Stomach (tissue), 9 donors: ENCODE data around the gene TEX2. TPM values are rescaled to one million over a fixed set of nuclear protein-coding genes. Genes with fewer than 3 reads are reported as not detected.
"Not testable (repeated sequence)": the region's sequence is repeated elsewhere in the genome, so short reads cannot be mapped to it uniquely, and the experiment has no call there.

ENCODE experiments used
- DNase-seq, 2 donors: peaks; one replicate each; pipeline versions ENCODE4 v3.0.0 to v3.0.0-alpha.2; 2013 to 2019
- H3K27ac ChIP-seq, 5 donors: fragments of 200-600 bp in 4 of 5; sonication (generic) in 4 of 5; one replicate each; pipeline ENCODE4 v1.5.1; 2013 to 2019; ENCODE audit warnings: mild to moderate bottlenecking in 1 of 5, moderate library complexity in 1 of 5
- H3K27me3 ChIP-seq, 3 donors: fragments of 200-600 bp; sonication (generic); one replicate each; pipeline ENCODE4 v1.5.1; 2017 to 2019; ENCODE audit warnings: mixed run types in 1 of 3
- H3K36me3 ChIP-seq, 4 donors: fragments of 200-600 bp; sonication (generic); 1 replicate in 3 of 4; 2 replicates in 1 of 4; pipeline ENCODE4 v1.5.1; 2016 to 2019
- H3K4me1 ChIP-seq, 4 donors: fragments of 200-600 bp; sonication (generic); one replicate each; pipeline ENCODE4 v1.5.1; 2016 to 2019
- H3K4me3 ChIP-seq, 4 donors: fragments of 200-600 bp; sonication (generic) in 3 of 4; one replicate each; pipeline ENCODE4 v1.5.1; 2016 to 2019; ENCODE audit warnings: mild to moderate bottlenecking in 1 of 4
- H3K9me3 ChIP-seq, 4 donors: fragments of 200-600 bp; sonication (generic); one replicate each; pipeline ENCODE4 v1.5.1; 2016 to 2019
- EP300 ChIP-seq: sonication (generic); formaldehyde crosslinking; IDR thresholded peaks from one replicate; pipeline ENCODE4 v1.6.1; 2017; ENCODE audit warnings: antibody characterized with exemption
- POLR2A ChIP-seq, 4 donors: fragments of 450-650 bp; IDR thresholded peaks; one replicate each; pipeline ENCODE4 v1.6.1; 2016; ENCODE audit warnings: antibody characterized with exemption in 4 of 4, control low read depth in 2 of 4, mild to moderate bottlenecking in 1 of 4, moderate library complexity in 1 of 4
- POLR2AphosphoS5 ChIP-seq, 3 donors: sonication (generic); formaldehyde crosslinking; IDR thresholded peaks; one replicate each; pipeline ENCODE4 v1.6.1; 2016; ENCODE audit warnings: antibody characterized with exemption in 3 of 3
- WGBS, 5 donors: extraction: QIAGEN DNeasy Blood & Tissue Kit in 3 of 5; methylation state at CpG; one replicate each; pipeline versions ENCODE4 v1.1.5 to v1.1.7; 2013 to 2018; 5-methylcytosine and 5-hydroxymethylcytosine counted together
- intact Hi-C: fragments of 100-400 bp; cut with DNase I; formaldehyde crosslinking; loops from one replicate; pipeline ENCODE4 v1.15.1; 2023; ENCODE audit warnings: low total_unique reads
- polyA plus RNA-seq, 3 donors: library from polyadenylated mRNA; stranded (reverse); fragments of 200-250 nt; gene quantifications; one replicate each; pipeline ENCODE4 v1.2.3, GENCODE V29; 2013
- total RNA-seq, 5 donors: library from RNA; depleted of rRNA; stranded (reverse); fragments of >200 nt; gene quantifications; one replicate each; pipeline versions ENCODE4 v1.1.0 to v1.2.3, GENCODE V29; 2014 to 2016
- TF ChIP-seq, protein P1 (sequence below), 7 experiments: fragments of 450-650 bp in 4 of 7; fragments of 200-600 bp in 3 of 7; sonication (generic) in 3 of 7; IDR thresholded peaks; one replicate each; pipeline ENCODE4 v1.5.1; 2016 to 2019; ENCODE audit warnings: antibody characterized with exemption in 7 of 7, control low read depth in 2 of 7, mild to moderate bottlenecking in 1 of 7
- donor health status: healthy with polysubstance abuse.
- donor health status: Bipolar disorder and iron deficiency.
- donor health status: healthy.

Gene TEX2
- total and polyA plus RNA-seq, 8 donors, result 5.8 to 50.6 (median 26.1) TPM

DNA sequence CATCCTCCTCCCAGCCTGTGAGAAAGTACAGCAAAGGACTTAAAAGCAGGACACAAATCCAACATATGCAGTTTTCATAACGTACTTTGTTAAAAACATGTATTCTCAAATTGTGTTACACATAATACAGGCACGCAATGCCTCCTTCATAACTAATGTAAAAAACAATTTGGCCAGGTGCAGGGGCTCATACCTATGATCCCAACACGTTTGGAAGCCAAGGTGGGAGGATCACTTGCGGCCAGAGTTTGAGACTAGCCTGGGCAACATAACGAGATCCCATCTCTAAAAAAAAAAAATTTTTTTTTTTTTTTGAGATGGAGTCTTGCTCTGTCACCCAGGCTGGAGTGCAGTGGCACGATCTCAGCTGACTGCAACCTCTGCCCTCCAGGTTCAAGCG lies 20.4 kb downstream of the TEX2 start:
- Histone ChIP-seq H3K36me3 (no peaks in the 10 kb centered on the region), H3K4me1 (peaks cover 11 to 36% (median 22%) of the 10 kb centered on the region in 4 donors), H3K4me3 (no peak overlapping the region), H3K27me3 (no peaks in the 10 kb centered on the region), H3K9me3 (no peaks in the 10 kb centered on the region), H3K27ac (no peak overlapping the region)
- WGBS, 5 donors, result 92 to 97% (median 93%) methylated on average over 7 of the region's 7 CpGs
- intact Hi-C loops, result no loop called here
- no peak for DNase-seq
- TF ChIP-seq POLR2A (IDR thresholded peaks at IDR 0.05) (no peak), POLR2AphosphoS5 (IDR thresholded peaks at IDR 0.05) (no peak), EP300 (no peak)
- TF ChIP-seq, protein P1, sequence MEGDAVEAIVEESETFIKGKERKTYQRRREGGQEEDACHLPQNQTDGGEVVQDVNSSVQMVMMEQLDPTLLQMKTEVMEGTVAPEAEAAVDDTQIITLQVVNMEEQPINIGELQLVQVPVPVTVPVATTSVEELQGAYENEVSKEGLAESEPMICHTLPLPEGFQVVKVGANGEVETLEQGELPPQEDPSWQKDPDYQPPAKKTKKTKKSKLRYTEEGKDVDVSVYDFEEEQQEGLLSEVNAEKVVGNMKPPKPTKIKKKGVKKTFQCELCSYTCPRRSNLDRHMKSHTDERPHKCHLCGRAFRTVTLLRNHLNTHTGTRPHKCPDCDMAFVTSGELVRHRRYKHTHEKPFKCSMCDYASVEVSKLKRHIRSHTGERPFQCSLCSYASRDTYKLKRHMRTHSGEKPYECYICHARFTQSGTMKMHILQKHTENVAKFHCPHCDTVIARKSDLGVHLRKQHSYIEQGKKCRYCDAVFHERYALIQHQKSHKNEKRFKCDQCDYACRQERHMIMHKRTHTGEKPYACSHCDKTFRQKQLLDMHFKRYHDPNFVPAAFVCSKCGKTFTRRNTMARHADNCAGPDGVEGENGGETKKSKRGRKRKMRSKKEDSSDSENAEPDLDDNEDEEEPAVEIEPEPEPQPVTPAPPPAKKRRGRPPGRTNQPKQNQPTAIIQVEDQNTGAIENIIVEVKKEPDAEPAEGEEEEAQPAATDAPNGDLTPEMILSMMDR (IDR thresholded peaks at IDR 0.05), result no peak

DNA sequence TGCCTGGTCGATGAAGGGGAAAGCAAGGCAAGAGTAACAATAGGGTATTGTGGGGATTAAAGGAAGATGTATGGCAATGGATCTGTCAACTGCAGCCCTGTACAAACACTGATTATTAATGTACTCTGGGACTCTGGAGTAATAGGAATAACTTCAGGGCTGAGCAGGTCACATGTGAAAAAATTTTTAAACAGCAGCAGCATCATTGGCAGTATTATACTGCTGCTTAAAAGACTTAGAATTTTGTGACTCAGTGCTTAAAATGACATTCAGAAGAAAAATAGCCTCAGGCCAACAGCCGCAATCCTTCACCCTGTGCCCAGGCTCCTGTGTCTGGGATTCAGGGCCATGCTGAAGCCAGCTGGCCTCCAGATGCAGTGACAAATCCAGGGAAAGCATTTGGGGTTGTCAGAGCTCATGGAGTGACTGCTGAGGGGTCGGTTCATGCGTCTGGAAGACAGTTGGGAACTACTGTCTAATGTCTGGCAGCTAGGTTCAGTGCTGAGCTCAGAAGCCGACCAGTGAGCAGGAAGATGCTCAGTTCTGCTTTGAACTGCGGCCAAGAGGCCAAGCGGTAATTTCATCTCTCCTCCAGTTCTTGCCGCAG lies 22.2 kb downstream of the TEX2 start:
- Histone ChIP-seq H3K27ac (peak overlapping the region; percentile 34 to 67 (median 60)), H3K4me3 (no peak overlapping the region), H3K36me3 (no peaks in the 10 kb centered on the region), H3K4me1 (peaks cover 11 to 45% (median 22%) of the 10 kb centered on the region in 4 donors), H3K27me3 (no peaks in the 10 kb centered on the region), H3K9me3 (no peaks in the 10 kb centered on the region)
- 36 to 60% (median 53%) methylated on average over 8 of the region's 8 CpGs for WGBS, 5 donors
- intact Hi-C loops, result no loop called here
- TF ChIP-seq, protein P1 (IDR thresholded peaks at IDR 0.05), result no peak
- peak in 1 of 3 donors; percentile 75 for TF ChIP-seq POLR2AphosphoS5 (IDR thresholded peaks at IDR 0.05)
- peak in 1 of 2 donors; percentile 73 for DNase-seq

DNA sequence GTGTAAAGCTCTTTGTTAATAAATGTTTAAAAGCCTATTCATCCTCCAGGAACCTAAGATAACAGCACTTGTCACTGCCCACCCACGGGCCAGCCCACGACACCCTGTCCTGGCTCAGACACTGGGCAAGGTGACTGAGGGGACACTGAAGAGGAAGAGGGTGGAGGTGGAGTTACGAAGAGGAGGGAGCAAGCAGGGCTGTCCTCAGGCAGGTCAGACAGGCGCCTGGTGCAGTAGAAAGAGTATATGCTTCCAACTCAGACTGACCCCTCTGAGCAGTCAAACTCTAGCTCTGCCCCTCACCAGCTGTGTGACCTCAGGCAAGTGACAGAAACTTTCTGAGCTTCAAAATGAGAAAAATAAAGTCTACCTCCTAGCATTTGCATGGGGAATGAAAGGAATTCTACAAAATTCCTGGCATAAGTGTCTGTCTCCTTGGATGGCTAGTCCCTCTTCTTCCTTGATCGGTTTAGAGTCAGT lies 22.8 kb downstream of the TEX2 start:
- intact Hi-C loops, result no loop called here
- DNase-seq, result peak in 1 of 2 donors; percentile 44
- no peaks in the 10 kb centered on the region for H3K9me3 ChIP-seq
- H3K36me3 ChIP-seq, result no peaks in the 10 kb centered on the region
- peak overlapping the region; percentile 34 to 76 (median 62) for H3K27ac ChIP-seq
- TF ChIP-seq EP300, result no peak
- TF ChIP-seq, protein P1 (IDR thresholded peaks at IDR 0.05), result no peak
- TF ChIP-seq POLR2A (IDR thresholded peaks at IDR 0.05), result no peak
- no peak for TF ChIP-seq POLR2AphosphoS5 (IDR thresholded peaks at IDR 0.05)
- H3K4me3 ChIP-seq, result no peak overlapping the region
- H3K27me3 ChIP-seq, result no peaks in the 10 kb centered on the region
- peaks cover 11 to 45% (median 22%) of the 10 kb centered on the region in 4 donors for H3K4me1 ChIP-seq
- 21 to 33% (median 26%) methylated on average over 5 of the region's 5 CpGs for WGBS, 5 donors

DNA sequence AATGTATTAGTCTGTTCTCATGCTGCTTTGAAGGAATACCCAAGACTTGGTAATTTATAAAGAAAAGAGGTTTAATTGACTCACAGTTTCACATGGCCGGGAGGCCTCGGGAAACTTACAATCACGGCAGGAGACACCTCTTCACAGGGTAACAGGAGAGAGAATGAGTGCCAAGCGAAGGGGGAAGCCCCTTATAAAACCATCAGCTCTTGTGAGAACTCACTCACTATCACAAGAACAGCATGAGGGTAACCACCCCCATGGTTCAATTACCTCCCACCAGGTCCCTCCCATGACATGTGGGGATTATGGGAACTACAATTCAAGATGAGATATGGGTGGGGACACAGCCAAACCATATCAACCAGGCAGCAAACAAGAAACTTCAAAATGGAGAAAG lies 24.6 kb downstream of the TEX2 start:
- 71 to 96% (median 89%) methylated on average over 4 of the region's 4 CpGs for WGBS, 5 donors
- peaks cover 11 to 32% (median 22%) of the 10 kb centered on the region in 4 donors for H3K4me1 ChIP-seq
- DNase-seq, H3K36me3 ChIP-seq, H3K9me3 ChIP-seq, H3K4me3 ChIP-seq, intact Hi-C loops, H3K27ac ChIP-seq, H3K27me3 ChIP-seq: not testable (repeated sequence)

GRCh38 chr17:64236827-64237403 lies 26.1 kb downstream of the TEX2 start:
- WGBS, 5 donors, result 74 to 77% (median 75%) methylated on average over 9 of the region's 9 CpGs
- H3K4me3 ChIP-seq, result no peak overlapping the region
- peak in 1 of 2 donors; percentile 27 for DNase-seq
- no peak overlapping the region for H3K27ac ChIP-seq
- peaks cover 0 to 6% (median 0%) of the 10 kb centered on the region in 4 donors for H3K36me3 ChIP-seq
- peaks cover 11 to 33% (median 22%) of the 10 kb centered on the region in 4 donors for H3K4me1 ChIP-seq
- no peak for TF ChIP-seq POLR2A (IDR thresholded peaks at IDR 0.05)
- no peak for TF ChIP-seq POLR2AphosphoS5 (IDR thresholded peaks at IDR 0.05)
- TF ChIP-seq, protein P1 (IDR thresholded peaks at IDR 0.05), result peak in 1 of 7 experiments; percentile 18
- no peak for TF ChIP-seq EP300
- intact Hi-C loops, result no loop called here
- no peaks in the 10 kb centered on the region for H3K27me3 ChIP-seq
- H3K9me3 ChIP-seq, result no peaks in the 10 kb centered on the region
